Aorta (tissue), 5 donors: Measurements from ENCODE around the gene MYO15A. TPM values are rescaled to one million over a fixed set of nuclear protein-coding genes. Genes with fewer than 3 reads are reported as not detected.

ENCODE experiments used
- ATAC-seq: fragments of 200-7000 bp; cut with Tn5 transposase; one replicate; pipeline ENCODE4 v1.9.1; 2022; ENCODE audit warnings: moderate library complexity; ENCODE audit not compliant: low FRiP score
- DNase-seq, 2 donors: peaks; one replicate each; pipeline ENCODE4 v3.0.0-alpha.2; 2020
- H3K27ac ChIP-seq, 2 donors: one replicate each; pipeline ENCODE4 v1.5.1; 2013; ENCODE audit warnings: low read length in 2 of 2, mild to moderate bottlenecking in 2 of 2, moderate library complexity in 2 of 2, control low read depth in 1 of 2, inconsistent platforms in 1 of 2, low read depth in 1 of 2
- H3K27me3 ChIP-seq, 2 donors: one replicate each; pipeline ENCODE4 v1.6.1; 2013; ENCODE audit warnings: control low read depth in 1 of 2, low read length in 1 of 2, mild to moderate bottlenecking in 1 of 2, moderate library complexity in 1 of 2; ENCODE audit not compliant: insufficient read depth in 2 of 2, control insufficient read depth in 1 of 2
- H3K36me3 ChIP-seq, 2 donors: one replicate each; pipeline ENCODE4 v1.6.1; 2013; ENCODE audit warnings: control low read depth in 1 of 2, low read length in 1 of 2, mild to moderate bottlenecking in 1 of 2; ENCODE audit not compliant: insufficient read depth in 2 of 2, control insufficient read depth in 1 of 2
- H3K4me1 ChIP-seq, 2 donors: one replicate each; pipeline ENCODE4 v1.6.1; 2013; ENCODE audit warnings: low read length in 2 of 2, control low read depth in 1 of 2, mild to moderate bottlenecking in 1 of 2, moderate library complexity in 1 of 2; ENCODE audit not compliant: insufficient read depth in 2 of 2, control insufficient read depth in 1 of 2
- H3K4me3 ChIP-seq, 2 donors: one replicate each; pipeline ENCODE4 v1.5.1; 2013; ENCODE audit warnings: low read length in 2 of 2, control low read depth in 1 of 2, mild to moderate bottlenecking in 1 of 2
- H3K9me3 ChIP-seq: one replicate; pipeline ENCODE4 v1.6.1; 2013; ENCODE audit warnings: mild to moderate bottlenecking, low read length; ENCODE audit not compliant: control insufficient read depth
- WGBS, 2 donors: extraction: QIAGEN DNeasy Blood & Tissue Kit; methylation state at CpG; one replicate each; pipeline ENCODE4 v1.1.7; 2013; 5-methylcytosine and 5-hydroxymethylcytosine counted together
- intact Hi-C, 2 donors: fragments of 100-400 bp; cut with DNase I; formaldehyde crosslinking; loops; one replicate each; pipeline versions ENCODE4 v1.14.2 to v1.15.0; 2022
- polyA plus RNA-seq, 2 donors: library from polyadenylated mRNA; stranded (reverse); fragments of 200-250 nt; gene quantifications; one replicate each; pipeline ENCODE4 v1.2.3, GENCODE V29; 2013
- total RNA-seq, 2 donors: library from RNA; stranded (reverse); fragmentation: NEBNext Ultra II Directional; extraction: Animal tissue kit (Norgen Biotek cat#: 25700); gene quantifications; one replicate each; pipeline ENCODE4 v1.2.1, GENCODE V29; 2021
- donor health status: healthy with polysubstance abuse.
- donor health status: Bipolar disorder and iron deficiency.
- donor health status: DM: no; HTN: no; CAD: no.
- donor health status: DM: no; HTN: no; CAD: no.
- donor health status: DM: yes; HTN: yes; CAD: no.

The MYO15A gene
- total and polyA plus RNA-seq, 4 donors: 0.25 to 7.5 (median 3.2) TPM

GRCh38 chr17:18138065-18138749, 29.7 kb downstream of the MYO15A start:
- Histone ChIP-seq H3K27me3 (no peaks in the 10 kb centered on the region), H3K9me3 (no peaks in the 10 kb centered on the region), H3K36me3 (no peaks in the 10 kb centered on the region), H3K4me3 (no peak overlapping the region), H3K4me1 (no peaks in the 10 kb centered on the region), H3K27ac (no peak overlapping the region)
- 83 to 88% methylated on average over 8 of the region's 8 CpGs for WGBS, 2 donors
- intact Hi-C loops: no loop called here
- DNase-seq (no peak), ATAC-seq (no peak)

GRCh38 chr17:18139092-18139491, 30.5 kb downstream of the MYO15A start:
- DNase-seq (no peak), ATAC-seq (no peak)
- Histone ChIP-seq H3K9me3 (no peaks in the 10 kb centered on the region), H3K27me3 (no peaks in the 10 kb centered on the region), H3K4me1 (no peaks in the 10 kb centered on the region), H3K4me3 (no peak overlapping the region), H3K36me3 (no peaks in the 10 kb centered on the region), H3K27ac (no peak overlapping the region)
- intact Hi-C loops: no loop called here
- 93 to 97% methylated on average over 2 of the region's 2 CpGs for WGBS, 2 donors

- Histone ChIP-seq H3K4me1 (no peaks in the 10 kb centered on the region), H3K27me3 (no peaks in the 10 kb centered on the region), H3K27ac (no peak overlapping the region), H3K36me3 (no peaks in the 10 kb centered on the region), H3K4me3 (no peak overlapping the region), H3K9me3 (no peaks in the 10 kb centered on the region)
- DNase-seq: no peak
- 74 to 88% methylated on average over 14 of the region's 14 CpGs for WGBS, 2 donors
- intact Hi-C loops: no loop called here
- ATAC-seq: no peak
Observed at GRCh38 chr17:18139498-18139897, 30.9 kb downstream of the MYO15A start.

- ATAC-seq: no peak
- H3K4me1 ChIP-seq: no peaks in the 10 kb centered on the region
Observed at GRCh38 chr17:18139949-18140348, 31.4 kb downstream of the MYO15A start.

GRCh38 chr17:18140648-18141047, 32.1 kb downstream of the MYO15A start:
- WGBS, 2 donors: 85 to 87% methylated on average over 3 of the region's 3 CpGs
- intact Hi-C loops: loop anchor here in 1 of 2 donors (5.0 kb wide), 1 partner anchor 77 kb away; no protein-coding TSS in a partner anchor
- no peak overlapping the region for H3K4me3 ChIP-seq
- no peaks in the 10 kb centered on the region for H3K9me3 ChIP-seq
- H3K27me3 ChIP-seq: no peaks in the 10 kb centered on the region
- no peak overlapping the region for H3K27ac ChIP-seq
- DNase-seq: no peak
- no peaks in the 10 kb centered on the region for H3K4me1 ChIP-seq
- no peaks in the 10 kb centered on the region for H3K36me3 ChIP-seq
- ATAC-seq: no peak

More at GRCh38 chr17:18139949-18140348, 31.4 kb downstream of the MYO15A start:
- intact Hi-C loops: loop anchor here in 1 of 2 donors (5.0 kb wide), 1 partner anchor 77 kb away; no protein-coding TSS in a partner anchor
- Histone ChIP-seq H3K4me3 (no peak overlapping the region), H3K27me3 (no peaks in the 10 kb centered on the region), H3K27ac (no peak overlapping the region), H3K36me3 (no peaks in the 10 kb centered on the region), H3K9me3 (no peaks in the 10 kb centered on the region)
- WGBS, 2 donors: 66 to 79% methylated on average over 3 of the region's 3 CpGs
- DNase-seq: no peak

- Histone ChIP-seq H3K4me3 (no peak overlapping the region), H3K27me3 (no peaks in the 10 kb centered on the region), H3K27ac (no peak overlapping the region), H3K9me3 (no peaks in the 10 kb centered on the region), H3K4me1 (no peaks in the 10 kb centered on the region), H3K36me3 (no peaks in the 10 kb centered on the region)
- DNase-seq (no peak), ATAC-seq (no peak)
- WGBS, 2 donors: 26 to 32% methylated on average over 9 of the region's 9 CpGs
- intact Hi-C loops: loop anchor here in 1 of 2 donors (5.0 kb wide), 1 partner anchor 76 kb away; no protein-coding TSS in a partner anchor
Observed at GRCh38 chr17:18141210-18141803, 32.8 kb downstream of the MYO15A start.

- WGBS, 2 donors: 88 to 93% methylated on average over 3 of the region's 3 CpGs
- no peak overlapping the region for H3K4me3 ChIP-seq
- DNase-seq (no peak), ATAC-seq (no peak)
- intact Hi-C loops: loop anchor here in 1 of 2 donors (5.0 kb wide), 1 partner anchor 75 kb away; no protein-coding TSS in a partner anchor
- H3K27me3 ChIP-seq: no peaks in the 10 kb centered on the region
- no peaks in the 10 kb centered on the region for H3K9me3 ChIP-seq
- H3K4me1 ChIP-seq: no peaks in the 10 kb centered on the region
- no peaks in the 10 kb centered on the region for H3K36me3 ChIP-seq
- no peak overlapping the region for H3K27ac ChIP-seq
Observed at GRCh38 chr17:18142417-18142816, 33.9 kb downstream of the MYO15A start.

- DNase-seq: no peak
- no peaks in the 10 kb centered on the region for H3K9me3 ChIP-seq
- no peak overlapping the region for H3K4me3 ChIP-seq
- H3K4me1 ChIP-seq: no peaks in the 10 kb centered on the region
- intact Hi-C loops: loop anchor here in 1 of 2 donors (5.0 kb wide), 1 partner anchor 74 kb away; no protein-coding TSS in a partner anchor
- no peaks in the 10 kb centered on the region for H3K27me3 ChIP-seq
- 62 to 72% methylated on average over 18 of the region's 18 CpGs for WGBS, 2 donors
- no peak for ATAC-seq
- H3K36me3 ChIP-seq: no peaks in the 10 kb centered on the region
- no peak overlapping the region for H3K27ac ChIP-seq
Observed at GRCh38 chr17:18143044-18143936, 34.7 kb downstream of the MYO15A start.
